ENCODE results near the gene IQSEC1. TPM values are rescaled to one million over a fixed set of nuclear protein-coding genes. Genes with fewer than 3 reads are reported as not detected.

The IQSEC1 gene
- total and polyA plus RNA-seq, 7 donors: 2.5 to 39.1 (median 23.9) TPM

- DNase-seq: no peak
- Histone ChIP-seq H3K9me3 (no peaks in the 10 kb centered on the region), H3K27me3 (no peaks in the 10 kb centered on the region), H3K4me3 (no peak overlapping the region), H3K27ac (no peak overlapping the region), H3K36me3 (no peaks in the 10 kb centered on the region), H3K4me1 (peaks cover 0 to 5% (median 0%) of the 10 kb centered on the region in 4 donors)
- no peak for TF ChIP-seq EP300 (IDR thresholded peaks at IDR 0.05)
- TF ChIP-seq POLR2AphosphoS5 (IDR thresholded peaks at IDR 0.05): no peak
- TF ChIP-seq CTCF (IDR thresholded peaks at IDR 0.05): no peak
- no peak for TF ChIP-seq POLR2A (IDR thresholded peaks at IDR 0.05)
- intact Hi-C loops (cut with DNase I): loop anchor here (2.0 kb wide), 1 partner anchor 15 kb away; no protein-coding TSS in a partner anchor
- 84 to 86% methylated on average over 9 of the region's 9 CpGs for WGBS, 2 donors
Observed at GRCh38 chr3:12983319-12983718, 89.9 kb downstream of the IQSEC1 start.

GRCh38 chr3:12982619-12983101 lies 90.6 kb downstream of the IQSEC1 start:
- no peak overlapping the region for H3K27ac ChIP-seq
- H3K4me3 ChIP-seq: no peak overlapping the region
- no peaks in the 10 kb centered on the region for H3K27me3 ChIP-seq
- DNase-seq: no peak
- peaks cover 0 to 5% (median 0%) of the 10 kb centered on the region in 4 donors for H3K4me1 ChIP-seq
- H3K36me3 ChIP-seq: no peaks in the 10 kb centered on the region
- no peak for TF ChIP-seq EP300 (IDR thresholded peaks at IDR 0.05)
- no peak for TF ChIP-seq POLR2AphosphoS5 (IDR thresholded peaks at IDR 0.05)
- no peak for TF ChIP-seq POLR2A (IDR thresholded peaks at IDR 0.05)
- no peak for TF ChIP-seq CTCF (IDR thresholded peaks at IDR 0.05)
- intact Hi-C loops (cut with DNase I): loop anchor here (2.0 kb wide), 1 partner anchor 14 kb away; no protein-coding TSS in a partner anchor
- no peaks in the 10 kb centered on the region for H3K9me3 ChIP-seq
- 62 to 81% methylated on average over 5 of the region's 5 CpGs for WGBS, 2 donors

GRCh38 chr3:12981306-12982275 lies 91.6 kb downstream of the IQSEC1 start:
- Histone ChIP-seq H3K9me3 (no peaks in the 10 kb centered on the region), H3K27me3 (no peaks in the 10 kb centered on the region), H3K4me1 (peaks cover 0 to 5% (median 0%) of the 10 kb centered on the region in 4 donors), H3K4me3 (no peak overlapping the region), H3K27ac (no peak overlapping the region), H3K36me3 (no peaks in the 10 kb centered on the region)
- TF ChIP-seq POLR2A (IDR thresholded peaks at IDR 0.05) (no peak), CTCF (IDR thresholded peaks at IDR 0.05) (no peak), EP300 (IDR thresholded peaks at IDR 0.05) (no peak), POLR2AphosphoS5 (IDR thresholded peaks at IDR 0.05) (no peak)
- DNase-seq: no peak
- intact Hi-C loops (cut with DNase I): loop anchor here (2.0 kb wide), 1 partner anchor 13 kb away; no protein-coding TSS in a partner anchor
- 74 to 90% methylated on average over 13 of the region's 13 CpGs for WGBS, 2 donors

- intact Hi-C loops (cut with DNase I): no loop called here
- H3K27me3 ChIP-seq: no peaks in the 10 kb centered on the region
- no peaks in the 10 kb centered on the region for H3K9me3 ChIP-seq
- H3K27ac ChIP-seq: no peak overlapping the region
- H3K36me3 ChIP-seq: no peaks in the 10 kb centered on the region
- no peak overlapping the region for H3K4me3 ChIP-seq
- WGBS, 2 donors: 85 to 86% methylated on average over 10 of the region's 10 CpGs
- DNase-seq: no peak
- no peak for TF ChIP-seq CTCF (IDR thresholded peaks at IDR 0.05)
- no peak for TF ChIP-seq EP300 (IDR thresholded peaks at IDR 0.05)
- no peak for TF ChIP-seq POLR2AphosphoS5 (IDR thresholded peaks at IDR 0.05)
- no peak for TF ChIP-seq POLR2A (IDR thresholded peaks at IDR 0.05)
- peaks cover 0 to 5% (median 0%) of the 10 kb centered on the region in 4 donors for H3K4me1 ChIP-seq
Observed at GRCh38 chr3:12980596-12981290, 92.5 kb downstream of the IQSEC1 start.

Data from sigmoid colon (tissue), 7 donors.